Astrocyte (in vitro differentiated cells and primary cell): ENCODE results near the gene UBE4B.

Experiments used
- EZH2 ChIP-seq: IDR thresholded peaks from 2 replicates; pipeline ENCODE4 v1.6.1; 2012; ENCODE audit warnings: mild to moderate bottlenecking, low read length, inconsistent platforms; ENCODE audit not compliant: insufficient read depth
- TF ChIP-seq, protein P1 (sequence below): IDR thresholded peaks from 2 replicates; pipeline ENCODE4 v1.5.1; 2011; ENCODE audit warnings: low read depth, mild to moderate bottlenecking, inconsistent platforms, low read length, moderate library complexity; ENCODE audit not compliant: insufficient read depth

- TF ChIP-seq, protein P1, sequence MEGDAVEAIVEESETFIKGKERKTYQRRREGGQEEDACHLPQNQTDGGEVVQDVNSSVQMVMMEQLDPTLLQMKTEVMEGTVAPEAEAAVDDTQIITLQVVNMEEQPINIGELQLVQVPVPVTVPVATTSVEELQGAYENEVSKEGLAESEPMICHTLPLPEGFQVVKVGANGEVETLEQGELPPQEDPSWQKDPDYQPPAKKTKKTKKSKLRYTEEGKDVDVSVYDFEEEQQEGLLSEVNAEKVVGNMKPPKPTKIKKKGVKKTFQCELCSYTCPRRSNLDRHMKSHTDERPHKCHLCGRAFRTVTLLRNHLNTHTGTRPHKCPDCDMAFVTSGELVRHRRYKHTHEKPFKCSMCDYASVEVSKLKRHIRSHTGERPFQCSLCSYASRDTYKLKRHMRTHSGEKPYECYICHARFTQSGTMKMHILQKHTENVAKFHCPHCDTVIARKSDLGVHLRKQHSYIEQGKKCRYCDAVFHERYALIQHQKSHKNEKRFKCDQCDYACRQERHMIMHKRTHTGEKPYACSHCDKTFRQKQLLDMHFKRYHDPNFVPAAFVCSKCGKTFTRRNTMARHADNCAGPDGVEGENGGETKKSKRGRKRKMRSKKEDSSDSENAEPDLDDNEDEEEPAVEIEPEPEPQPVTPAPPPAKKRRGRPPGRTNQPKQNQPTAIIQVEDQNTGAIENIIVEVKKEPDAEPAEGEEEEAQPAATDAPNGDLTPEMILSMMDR: no peak
- TF ChIP-seq EZH2: no peak
Measured at GRCh38 chr1:10140981-10141380, 108.2 kb downstream of the UBE4B start.
